ENCODE measurements around the gene OGG1.

The OGG1 gene

DNA sequence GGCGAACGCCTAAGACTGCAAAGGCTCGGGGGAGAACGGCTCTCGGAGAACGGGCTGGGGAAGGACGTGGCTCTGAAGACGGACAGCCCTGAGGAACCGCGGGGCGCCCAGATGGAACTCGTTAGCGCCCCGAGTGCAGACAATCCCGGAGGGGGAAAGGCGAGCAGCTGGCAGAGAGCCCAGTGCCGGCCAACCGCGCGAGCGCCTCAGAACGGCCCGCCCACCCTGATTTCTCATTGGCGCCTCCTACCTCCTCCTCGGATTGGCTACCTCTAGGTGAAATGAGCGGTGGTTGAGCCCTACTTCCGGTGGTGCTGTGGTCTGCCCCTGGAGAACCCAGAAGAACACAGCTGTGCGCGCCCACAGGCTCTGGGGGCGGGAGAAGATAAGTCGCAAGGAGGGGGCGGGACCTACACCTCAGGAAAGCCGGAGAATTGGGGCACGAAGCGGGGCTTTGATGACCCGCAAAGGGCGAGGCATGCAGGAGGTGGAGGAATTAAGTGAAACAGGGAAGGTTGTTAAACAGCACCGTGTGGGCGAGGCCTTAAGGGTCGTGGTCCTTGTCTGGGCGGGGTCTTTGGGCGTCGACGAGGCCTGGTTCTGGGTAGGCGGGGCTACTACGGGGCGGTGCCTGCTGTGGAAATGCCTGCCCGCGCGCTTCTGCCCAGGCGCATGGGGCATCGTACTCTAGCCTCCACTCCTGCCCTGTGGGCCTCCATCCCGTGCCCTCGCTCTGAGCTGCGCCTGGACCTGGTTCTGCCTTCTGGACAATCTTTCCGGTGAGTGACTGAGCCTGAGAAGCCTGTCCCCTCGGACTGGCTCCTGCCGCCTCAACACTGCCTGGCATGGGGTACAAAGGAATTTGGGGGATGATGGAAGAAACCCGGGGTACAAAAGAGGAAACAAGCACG lies at the start of gene OGG1:
TSS of gene OGG1 (plus strand) at position 308 of the 911 bp plus-strand sequence. CDS start at position 643, 335 bp downstream.
- peak within 1 kb of the TSS; percentile 60 to 82 (median 76) for H3K27ac ChIP-seq
- H3K4me1 ChIP-seq: peaks cover 78 to 87% (median 80%) of the 10 kb centered on the region in 10 experiments
- peak within 1 kb of the TSS; percentile 66 to 82 (median 77) for H3K9ac ChIP-seq
- H3K4me3 ChIP-seq: peak within 1 kb of the TSS; percentile 59 to 77 (median 64)
- H3K9me3 ChIP-seq (replicated peaks in 1 of 11): no peaks in the 10 kb centered on the region
- peaks cover 0 to 46% (median 39%) of the 10 kb centered on the region in 11 experiments; a peak in 18 of 22 replicates for H4K20me1 ChIP-seq
- TF ChIP-seq Cebpa-rat (IDR thresholded peaks at IDR 0.05): no peak
- H3K27me3 ChIP-seq: no peaks in the 10 kb centered on the region
- peak within 1 kb of the TSS; percentile 91 to 100 (median 97) for H3K4me2 ChIP-seq
- H3K36me3 ChIP-seq: peaks cover 38 to 61% (median 56%) of the 10 kb centered on the region in 11 experiments

DNA sequence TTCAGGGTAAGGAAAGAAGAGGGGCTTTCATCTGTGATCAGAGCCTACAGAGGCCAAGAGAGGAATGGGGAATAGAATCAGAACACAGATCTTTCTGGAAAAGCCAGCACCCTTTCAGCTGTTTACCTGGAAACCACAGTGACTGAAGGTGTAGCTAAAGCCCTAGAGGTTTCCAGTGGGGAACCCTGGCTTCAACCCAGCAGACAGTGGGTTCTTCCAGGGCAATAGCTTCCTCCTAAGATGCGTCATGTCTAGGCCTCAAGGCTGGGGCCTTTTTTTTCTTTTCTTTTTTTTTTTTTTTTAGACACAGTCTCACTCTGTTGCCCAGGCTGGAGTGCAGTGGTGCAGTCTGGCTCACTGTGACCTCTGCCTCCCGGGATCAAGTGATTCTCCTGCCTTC lies 49.2 kb upstream of the OGG1 start:
- TF ChIP-seq Cebpa-rat (IDR thresholded peaks at IDR 0.05): no peak
- Histone ChIP-seq H4K20me1 (peaks cover 21 to 92% (median 84%) of the 10 kb centered on the region in 11 experiments; a peak in 20 of 22 replicates), H3K4me1 (no peaks in the 10 kb centered on the region), H3K9ac (no peak overlapping the region), H3K9me3 (replicated peaks in 1 of 11) (no peaks in the 10 kb centered on the region; a peak in 1 of 22 replicates), H3K36me3 (peaks cover 73 to 84% (median 81%) of the 10 kb centered on the region in 11 experiments), H3K4me3 (no peak overlapping the region), H3K27me3 (peaks cover 15 to 36% (median 30%) of the 10 kb centered on the region in 11 experiments), H3K4me2 (no peak overlapping the region), H3K27ac (no peak overlapping the region)

GRCh38 chr3:9701006-9701405 lies 48.7 kb upstream of the OGG1 start:
- TF ChIP-seq Cebpa-rat (IDR thresholded peaks at IDR 0.05): no peak
- H3K27ac ChIP-seq: no peak overlapping the region
- no peaks in the 10 kb centered on the region; a peak in 1 of 22 replicates for H3K9me3 ChIP-seq (replicated peaks in 1 of 11)
- H3K4me1 ChIP-seq: no peaks in the 10 kb centered on the region
- H3K4me3 ChIP-seq: no peak overlapping the region
- peaks cover 21 to 87% (median 80%) of the 10 kb centered on the region in 11 experiments; a peak in 20 of 22 replicates for H4K20me1 ChIP-seq
- no peak overlapping the region for H3K9ac ChIP-seq
- H3K4me2 ChIP-seq: no peak overlapping the region
- peaks cover 15 to 36% (median 30%) of the 10 kb centered on the region in 11 experiments for H3K27me3 ChIP-seq
- H3K36me3 ChIP-seq: peaks cover 69 to 80% (median 77%) of the 10 kb centered on the region in 11 experiments

DNA sequence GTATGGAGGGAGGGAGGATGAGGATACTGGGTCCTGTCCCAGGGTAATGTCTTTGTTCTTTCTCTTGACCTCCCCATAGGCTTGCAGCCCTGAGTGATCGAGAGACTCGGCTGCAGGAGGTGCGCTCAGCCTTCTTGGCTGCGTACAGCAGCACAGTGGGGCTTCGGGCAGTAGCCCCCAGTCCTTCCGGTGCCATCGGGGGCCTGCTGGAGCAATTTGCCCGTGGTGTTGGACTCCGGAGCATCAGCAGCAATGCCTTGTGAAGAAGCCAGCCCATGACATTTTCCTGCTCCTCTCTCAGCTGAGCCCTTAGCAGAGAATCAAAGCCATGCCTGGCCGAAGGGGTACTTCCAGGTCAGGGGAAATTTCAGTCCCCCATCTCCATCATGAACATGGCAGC lies 48.0 kb upstream of the OGG1 start:
- Histone ChIP-seq H4K20me1 (peaks cover 20 to 80% (median 72%) of the 10 kb centered on the region in 11 experiments; a peak in 19 of 22 replicates), H3K9ac (no peak overlapping the region), H3K27ac (no peak overlapping the region), H3K4me2 (no peak overlapping the region), H3K9me3 (replicated peaks in 1 of 11) (no peaks in the 10 kb centered on the region; a peak in 1 of 22 replicates), H3K4me3 (no peak overlapping the region), H3K27me3 (peaks cover 15 to 36% (median 30%) of the 10 kb centered on the region in 11 experiments), H3K4me1 (no peaks in the 10 kb centered on the region), H3K36me3 (peaks cover 62 to 73% (median 70%) of the 10 kb centered on the region in 11 experiments)
- no peak for TF ChIP-seq Cebpa-rat (IDR thresholded peaks at IDR 0.05)

DNA sequence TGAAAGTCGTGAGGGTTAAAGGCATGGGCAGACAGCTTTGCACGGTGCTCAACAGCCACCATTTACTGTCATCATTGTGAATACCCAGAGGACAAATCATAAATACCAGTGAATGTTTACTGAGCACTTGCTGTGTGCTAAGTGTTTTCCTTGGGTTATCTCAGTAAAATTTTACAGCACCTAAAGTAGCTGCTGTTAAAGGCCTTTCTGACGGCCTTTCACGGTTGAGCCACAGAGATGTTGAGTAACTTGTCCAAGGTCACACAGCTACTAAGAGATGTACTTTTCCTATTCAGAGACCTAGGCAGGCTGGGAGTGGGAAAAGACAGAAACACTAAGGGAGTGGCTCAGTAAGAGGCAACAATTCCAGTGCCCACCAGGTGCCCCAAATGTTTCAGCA lies 46.5 kb upstream of the OGG1 start:
- H4K20me1 ChIP-seq: peaks cover 17 to 65% (median 57%) of the 10 kb centered on the region in 11 experiments; a peak in 19 of 22 replicates
- H3K27me3 ChIP-seq: peaks cover 15 to 36% (median 30%) of the 10 kb centered on the region in 11 experiments
- no peak overlapping the region for H3K4me3 ChIP-seq
- no peaks in the 10 kb centered on the region; a peak in 1 of 22 replicates for H3K9me3 ChIP-seq (replicated peaks in 1 of 11)
- no peaks in the 10 kb centered on the region for H3K4me1 ChIP-seq
- no peak overlapping the region for H3K4me2 ChIP-seq
- H3K27ac ChIP-seq: no peak overlapping the region
- no peak overlapping the region for H3K9ac ChIP-seq
- H3K36me3 ChIP-seq: peaks cover 46 to 57% (median 54%) of the 10 kb centered on the region in 11 experiments
- no peak for TF ChIP-seq Cebpa-rat (IDR thresholded peaks at IDR 0.05)

GRCh38 chr3:9703736-9704346 lies 45.9 kb upstream of the OGG1 start, which contains the start of gene CPNE9:
Gene CPNE9, plus strand, starts transcription at chr3:9703833. Its CDS starts 164 bp downstream, at chr3:9703997.
- H3K36me3 ChIP-seq: peaks cover 40 to 51% (median 48%) of the 10 kb centered on the region in 11 experiments
- no peak within 1 kb of the TSS for H3K9ac ChIP-seq
- TF ChIP-seq Cebpa-rat (IDR thresholded peaks at IDR 0.05): no peak
- no peak within 1 kb of the TSS for H3K27ac ChIP-seq
- no peaks in the 10 kb centered on the region; a peak in 1 of 22 replicates for H3K9me3 ChIP-seq (replicated peaks in 1 of 11)
- peaks cover 15 to 36% (median 30%) of the 10 kb centered on the region in 11 experiments for H3K27me3 ChIP-seq
- H3K4me1 ChIP-seq: no peaks in the 10 kb centered on the region
- H4K20me1 ChIP-seq: peaks cover 17 to 59% (median 51%) of the 10 kb centered on the region in 11 experiments; a peak in 19 of 22 replicates
- no peak within 1 kb of the TSS for H3K4me3 ChIP-seq
- no peak within 1 kb of the TSS for H3K4me2 ChIP-seq

DNA sequence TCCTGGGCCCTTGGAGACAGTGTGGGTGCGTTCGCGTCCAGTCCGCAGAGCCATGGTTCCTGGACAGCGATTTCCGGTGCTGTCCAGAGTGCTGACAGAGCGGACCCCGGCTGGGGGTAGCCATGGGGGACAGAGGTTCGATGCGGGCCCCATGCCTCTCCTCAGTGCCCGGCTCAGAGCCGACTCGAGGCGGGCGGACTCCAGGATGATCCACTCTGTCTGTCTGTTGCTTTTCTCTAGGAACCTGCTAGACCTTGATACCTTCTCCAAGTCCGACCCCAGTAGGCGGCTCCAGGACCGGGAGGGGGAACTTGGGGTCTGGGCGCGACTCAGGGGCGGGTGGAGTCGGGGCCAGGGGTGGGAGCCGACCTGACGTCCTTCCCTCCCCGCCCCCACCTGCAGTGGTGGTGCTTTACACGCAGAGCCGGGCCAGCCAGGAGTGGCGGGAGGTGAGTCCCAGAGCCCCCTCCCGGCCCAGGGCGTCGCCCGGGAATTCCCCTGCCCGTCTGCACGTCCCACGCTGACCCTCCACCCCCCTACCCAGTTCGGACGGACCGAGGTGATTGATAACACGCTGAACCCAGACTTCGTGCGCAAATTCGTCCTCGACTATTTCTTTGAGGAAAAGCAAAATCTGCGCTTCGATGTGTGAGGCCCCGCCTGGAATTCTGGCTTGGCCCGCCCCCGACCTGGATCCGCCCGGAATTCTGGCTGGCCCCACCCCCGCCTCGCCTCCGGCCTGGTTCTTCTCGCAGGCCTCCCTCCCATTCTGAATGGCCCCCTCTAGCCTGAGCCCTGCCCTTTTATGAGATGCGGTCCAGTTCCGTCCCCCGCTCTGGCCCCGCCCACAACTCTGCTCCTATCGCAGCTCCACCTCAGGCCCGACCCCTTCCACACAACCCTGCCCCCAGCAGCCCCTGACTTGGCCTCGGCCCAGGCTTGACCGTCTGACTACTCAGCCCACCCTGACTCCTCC lies 45.1 kb upstream of the OGG1 start:
- H4K20me1 ChIP-seq: peaks cover 17 to 52% (median 46%) of the 10 kb centered on the region in 11 experiments; a peak in 19 of 22 replicates
- H3K4me2 ChIP-seq: no peak overlapping the region
- no peak for TF ChIP-seq Cebpa-rat (IDR thresholded peaks at IDR 0.05)
- H3K9me3 ChIP-seq (replicated peaks in 1 of 11): no peaks in the 10 kb centered on the region; a peak in 1 of 22 replicates
- H3K4me3 ChIP-seq: no peak overlapping the region
- no peak overlapping the region for H3K9ac ChIP-seq
- H3K27ac ChIP-seq: no peak overlapping the region
- peaks cover 34 to 45% (median 40%) of the 10 kb centered on the region in 11 experiments for H3K36me3 ChIP-seq
- H3K4me1 ChIP-seq: no peaks in the 10 kb centered on the region
- H3K27me3 ChIP-seq: peaks cover 15 to 36% (median 30%) of the 10 kb centered on the region in 11 experiments

DNA sequence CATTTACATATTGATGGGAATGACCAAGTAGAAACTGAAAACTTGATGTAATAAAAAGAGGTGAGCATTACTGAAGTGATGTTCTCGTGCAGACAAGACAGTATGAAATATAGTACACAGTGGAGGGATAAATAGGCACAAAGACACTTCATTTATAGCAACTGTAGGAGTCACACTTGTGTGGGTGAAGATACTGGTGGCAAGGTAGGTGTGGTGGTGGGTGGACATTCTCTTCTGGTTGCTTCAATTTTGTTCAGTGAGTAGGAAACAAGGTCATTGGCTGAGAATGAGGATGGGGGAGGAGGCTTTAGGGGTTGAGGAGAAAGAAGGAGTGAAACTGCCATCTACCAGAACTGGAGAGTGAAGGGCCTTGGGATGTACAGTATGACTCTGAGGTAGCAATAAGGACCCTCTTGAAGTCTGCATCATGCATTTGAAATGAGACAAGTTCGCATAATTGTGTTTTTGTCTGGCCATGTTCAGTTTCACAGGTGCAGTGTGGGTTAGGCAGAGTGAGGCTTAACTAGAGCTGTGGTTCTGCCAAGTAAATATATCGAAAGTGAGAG lies 39.5 kb upstream of the OGG1 start:
- Histone ChIP-seq H3K4me3 (no peak overlapping the region), H3K27me3 (no peaks in the 10 kb centered on the region; a peak in 1 of 22 replicates), H3K9me3 (replicated peaks in 1 of 11) (no peaks in the 10 kb centered on the region), H3K4me1 (peaks cover 0 to 8% (median 1%) of the 10 kb centered on the region in 10 experiments; a peak in 8 of 20 replicates), H3K27ac (no peak overlapping the region), H3K36me3 (no peaks in the 10 kb centered on the region), H4K20me1 (no peaks in the 10 kb centered on the region), H3K4me2 (no peak overlapping the region), H3K9ac (no peak overlapping the region)
- no peak for TF ChIP-seq Cebpa-rat (IDR thresholded peaks at IDR 0.05)

All from BLaER1 treated with 17β-estradiol and CSF1 and Interleukin-3, amounts not matched to agents 10 nM and 100 nM (cell line).